Measurements from ENCODE around the gene UBE2G2.

UBE2G2 gene

DNA sequence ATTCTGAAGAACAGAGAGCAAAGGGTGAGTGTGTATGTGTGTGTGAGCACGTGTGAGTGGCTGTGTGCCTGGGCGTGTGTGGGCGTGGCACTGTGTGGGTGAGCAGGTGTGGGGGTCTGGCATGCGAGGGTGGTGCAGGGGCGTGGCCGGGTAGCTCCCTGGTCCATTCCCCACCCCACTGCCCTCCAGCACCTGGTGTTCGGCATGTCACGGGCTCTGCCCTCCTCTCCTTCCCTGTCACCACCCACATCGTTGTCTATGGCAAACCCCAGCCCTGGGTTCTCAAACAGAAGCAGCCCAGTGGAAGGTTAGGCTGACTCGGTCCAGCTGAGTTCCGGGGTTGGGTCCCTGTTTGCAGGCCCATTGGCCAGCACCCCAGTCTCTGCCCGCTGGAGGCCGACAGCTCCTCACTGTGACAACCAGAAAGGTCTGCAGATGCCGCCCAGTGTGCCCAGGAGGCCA lies 39.8 kb downstream of the UBE2G2 start:
- no peak overlapping the region for H3K4me3 ChIP-seq (ENCODE audit: control insufficient read depth, low read depth, low read length)
- DNase-seq (ENCODE audit: low read depth), result no peak
- TF ChIP-seq, protein P1, sequence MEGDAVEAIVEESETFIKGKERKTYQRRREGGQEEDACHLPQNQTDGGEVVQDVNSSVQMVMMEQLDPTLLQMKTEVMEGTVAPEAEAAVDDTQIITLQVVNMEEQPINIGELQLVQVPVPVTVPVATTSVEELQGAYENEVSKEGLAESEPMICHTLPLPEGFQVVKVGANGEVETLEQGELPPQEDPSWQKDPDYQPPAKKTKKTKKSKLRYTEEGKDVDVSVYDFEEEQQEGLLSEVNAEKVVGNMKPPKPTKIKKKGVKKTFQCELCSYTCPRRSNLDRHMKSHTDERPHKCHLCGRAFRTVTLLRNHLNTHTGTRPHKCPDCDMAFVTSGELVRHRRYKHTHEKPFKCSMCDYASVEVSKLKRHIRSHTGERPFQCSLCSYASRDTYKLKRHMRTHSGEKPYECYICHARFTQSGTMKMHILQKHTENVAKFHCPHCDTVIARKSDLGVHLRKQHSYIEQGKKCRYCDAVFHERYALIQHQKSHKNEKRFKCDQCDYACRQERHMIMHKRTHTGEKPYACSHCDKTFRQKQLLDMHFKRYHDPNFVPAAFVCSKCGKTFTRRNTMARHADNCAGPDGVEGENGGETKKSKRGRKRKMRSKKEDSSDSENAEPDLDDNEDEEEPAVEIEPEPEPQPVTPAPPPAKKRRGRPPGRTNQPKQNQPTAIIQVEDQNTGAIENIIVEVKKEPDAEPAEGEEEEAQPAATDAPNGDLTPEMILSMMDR (IDR thresholded peaks at IDR 0.05; ENCODE audit: control insufficient read depth, insufficient read depth, low read depth, low read length, missing control alignments), result no peak

DNA sequence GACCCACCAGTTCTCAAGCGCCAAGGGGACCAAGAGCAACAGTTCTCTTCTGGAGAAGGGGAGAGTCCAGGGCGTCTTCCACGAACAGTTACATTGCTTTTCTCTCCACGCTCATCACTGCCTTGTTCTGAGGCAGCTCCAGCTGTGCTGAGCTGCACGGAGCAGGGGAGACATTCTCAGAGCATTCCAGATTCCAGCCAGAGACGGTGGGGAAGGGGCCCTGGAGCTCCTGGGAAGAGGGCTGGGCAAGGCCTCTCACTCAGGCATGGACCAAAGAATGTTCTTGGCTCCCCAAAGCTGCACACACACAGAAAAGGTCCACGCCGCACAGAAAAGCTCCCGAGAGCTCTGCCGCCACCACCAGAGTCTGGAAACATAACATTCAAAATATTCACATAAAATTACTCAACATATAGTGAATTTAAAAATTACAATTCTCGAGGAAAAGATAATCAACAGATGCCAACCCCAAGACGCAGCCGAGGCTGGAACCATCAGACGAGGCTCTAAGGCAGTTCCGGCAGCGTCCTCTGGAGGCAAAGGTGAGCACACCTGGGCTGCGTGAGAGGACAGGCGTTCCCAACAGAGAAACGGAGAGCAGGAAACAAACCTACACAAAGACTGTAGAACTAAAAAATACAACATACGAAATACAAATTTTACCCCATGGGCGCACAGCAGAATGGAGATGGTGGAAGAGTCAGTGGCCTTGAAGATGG lies 40.5 kb downstream of the UBE2G2 start:
- H3K4me3 ChIP-seq (ENCODE audit: control insufficient read depth, low read depth, low read length), result no peak overlapping the region
- DNase-seq (ENCODE audit: low read depth), result no peak
- TF ChIP-seq, protein P1 (IDR thresholded peaks at IDR 0.05; ENCODE audit: control insufficient read depth, insufficient read depth, low read depth, low read length, missing control alignments), result peak; percentile 17

DNA sequence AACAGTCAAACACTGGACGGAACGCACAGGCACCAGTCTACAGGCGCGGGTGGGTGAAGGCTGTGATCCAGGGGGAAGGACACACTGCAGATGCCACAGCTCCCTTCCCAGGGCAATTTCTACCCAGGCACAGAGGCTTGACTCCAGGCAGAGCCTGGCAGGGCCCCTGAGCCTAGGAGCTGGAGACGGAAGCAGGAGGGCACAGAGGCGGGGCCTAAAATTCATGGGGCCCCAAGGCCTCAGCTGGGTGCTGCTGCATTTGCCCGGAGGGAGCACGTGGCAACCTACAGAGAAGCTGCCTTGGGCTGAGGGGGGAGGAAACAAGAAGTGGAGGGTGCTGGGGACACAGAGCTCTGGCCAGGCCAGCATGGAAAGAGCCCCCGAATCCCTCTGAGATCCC lies 41.2 kb downstream of the UBE2G2 start:
- H3K4me3 ChIP-seq (ENCODE audit: control insufficient read depth, low read depth, low read length), result no peak overlapping the region
- TF ChIP-seq, protein P1 (IDR thresholded peaks at IDR 0.05; ENCODE audit: control insufficient read depth, insufficient read depth, low read depth, low read length, missing control alignments), result no peak
- DNase-seq (ENCODE audit: low read depth), result no peak

DNA sequence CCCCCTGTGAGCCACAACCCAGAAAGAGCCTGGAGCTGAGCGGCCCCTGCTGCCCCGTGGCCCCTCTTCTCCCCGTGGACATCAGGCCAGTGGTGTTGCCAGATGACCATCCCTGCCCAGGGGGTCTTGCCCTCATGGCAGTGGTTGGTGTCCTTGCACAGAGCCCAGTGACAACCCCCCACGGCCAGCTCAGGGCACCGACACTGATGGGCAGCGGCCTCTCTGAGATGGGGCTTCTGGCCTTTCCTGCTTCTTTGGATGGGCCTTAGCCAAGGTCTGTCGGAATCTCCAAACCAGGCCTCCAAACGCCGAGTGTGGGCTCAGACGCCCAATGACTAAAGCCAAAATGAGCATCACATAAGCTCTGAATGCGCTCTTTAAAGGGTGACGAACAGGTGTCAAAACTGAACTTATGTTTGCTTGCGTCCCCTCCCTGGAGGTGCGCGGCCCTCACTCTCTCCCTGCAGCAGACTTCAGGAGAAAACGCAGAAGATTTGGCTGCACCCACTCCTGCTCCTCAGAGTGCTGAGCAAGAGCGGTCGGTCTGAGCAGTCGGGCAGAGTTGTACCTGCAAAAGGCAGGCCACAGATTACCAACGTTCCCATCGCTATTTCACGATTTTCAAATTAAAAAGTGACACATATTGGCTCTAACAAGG lies 41.9 kb downstream of the UBE2G2 start:
- DNase-seq (ENCODE audit: low read depth), result no peak
- H3K4me3 ChIP-seq (ENCODE audit: control insufficient read depth, low read depth, low read length), result no peak overlapping the region
- TF ChIP-seq, protein P1 (IDR thresholded peaks at IDR 0.05; ENCODE audit: control insufficient read depth, insufficient read depth, low read depth, low read length, missing control alignments), result no peak

DNA sequence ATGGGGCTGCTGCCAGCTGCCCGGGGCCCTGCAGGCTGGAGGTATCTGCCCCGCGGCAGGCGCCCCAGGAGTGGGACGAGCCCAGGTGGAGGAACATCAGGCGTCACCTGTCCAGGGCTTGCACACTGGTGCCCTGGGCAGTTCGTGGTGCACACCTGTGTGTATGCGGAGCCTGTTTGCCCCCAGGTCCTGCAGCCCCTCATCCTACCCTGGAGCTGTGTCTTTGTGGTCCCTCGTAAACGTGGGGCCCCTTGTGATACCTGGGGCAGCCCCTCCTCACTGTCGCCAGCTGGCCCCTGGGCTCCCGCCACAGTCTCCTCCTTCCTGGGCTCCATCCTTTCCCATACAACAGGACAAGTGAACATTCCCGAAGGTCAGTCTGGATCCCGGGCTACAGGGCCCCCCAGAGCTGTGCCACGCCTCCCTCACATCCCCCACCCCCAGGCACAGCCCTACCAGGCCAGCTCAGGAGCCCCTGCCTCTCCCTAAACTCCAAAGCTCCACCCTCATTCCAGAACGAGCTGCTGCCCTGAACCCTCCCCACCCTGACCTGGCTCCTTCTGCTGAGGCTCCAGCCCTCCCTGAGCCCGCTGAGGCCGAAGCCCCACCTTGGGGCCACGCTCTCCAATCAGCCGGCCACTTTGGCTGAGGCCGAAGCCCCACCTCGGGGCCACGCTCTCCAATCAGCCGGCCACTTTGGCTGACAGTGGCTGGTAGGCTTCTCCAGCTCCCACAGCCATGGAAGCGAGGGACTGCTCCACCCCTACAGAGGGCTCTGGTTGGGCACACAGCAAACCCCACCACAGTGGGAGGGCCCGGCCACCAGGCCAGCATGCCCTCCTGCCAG lies 42.6 kb downstream of the UBE2G2 start:
- TF ChIP-seq, protein P1 (IDR thresholded peaks at IDR 0.05; ENCODE audit: control insufficient read depth, insufficient read depth, low read depth, low read length, missing control alignments), result no peak
- DNase-seq (ENCODE audit: low read depth), result no peak
- no peak overlapping the region for H3K4me3 ChIP-seq (ENCODE audit: control insufficient read depth, low read depth, low read length)

DNA sequence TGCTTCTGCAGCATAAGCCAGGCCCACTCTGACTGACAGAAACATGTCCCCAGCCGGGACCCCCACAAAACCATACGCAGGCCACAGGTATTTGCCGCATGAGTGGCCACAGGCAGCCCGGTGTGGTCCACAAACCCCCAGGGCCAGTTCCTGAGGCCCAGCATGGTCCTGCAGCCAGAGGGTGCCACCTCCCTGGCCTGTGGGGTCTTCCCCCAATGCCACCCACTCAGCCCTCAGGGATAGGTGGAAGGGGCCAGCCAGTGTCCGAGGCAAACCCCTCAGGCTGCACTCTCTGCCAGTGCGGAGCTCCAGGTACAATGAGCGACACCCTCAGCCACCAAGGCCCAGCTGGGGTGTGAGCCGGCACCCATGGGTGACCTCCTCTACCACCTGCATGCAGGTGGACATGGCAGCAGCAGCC lies 43.5 kb downstream of the UBE2G2 start:
- TF ChIP-seq, protein P1 (IDR thresholded peaks at IDR 0.05; ENCODE audit: control insufficient read depth, insufficient read depth, low read depth, low read length, missing control alignments), result no peak
- H3K4me3 ChIP-seq (ENCODE audit: control insufficient read depth, low read depth, low read length), result no peak overlapping the region
- DNase-seq (ENCODE audit: low read depth), result no peak

Data from AG09309 (cell line).